ENCODE data around the gene RNF223.

GRCh38 chr1:1060281-1061000, 13.7 kb downstream of the RNF223 start:
- no peak for TF ChIP-seq SP1 (CRISPR knock-in tag; conservative IDR thresholded peaks at IDR 0.05)
- TF ChIP-seq ATF3 (CRISPR knock-in tag; conservative IDR thresholded peaks at IDR 0.05): no peak
